Activated CD8-positive, alpha-beta memory T cell treated with anti-CD3 and anti-CD28 coated beads for 48 hours (primary cell): Measurements from ENCODE around the gene ARL5B.

Source experiments
- DNase-seq, 3 experiments: peaks; one replicate each; pipeline ENCODE4 v3.0.0-alpha.2; 2020; ENCODE audit warnings: low read depth in 2 of 3, low spot score in 2 of 3

The ARL5B gene

GRCh38 chr10:18699849-18700840 is 40.9 kb downstream of the ARL5B start:
- no peak for DNase-seq

DNA sequence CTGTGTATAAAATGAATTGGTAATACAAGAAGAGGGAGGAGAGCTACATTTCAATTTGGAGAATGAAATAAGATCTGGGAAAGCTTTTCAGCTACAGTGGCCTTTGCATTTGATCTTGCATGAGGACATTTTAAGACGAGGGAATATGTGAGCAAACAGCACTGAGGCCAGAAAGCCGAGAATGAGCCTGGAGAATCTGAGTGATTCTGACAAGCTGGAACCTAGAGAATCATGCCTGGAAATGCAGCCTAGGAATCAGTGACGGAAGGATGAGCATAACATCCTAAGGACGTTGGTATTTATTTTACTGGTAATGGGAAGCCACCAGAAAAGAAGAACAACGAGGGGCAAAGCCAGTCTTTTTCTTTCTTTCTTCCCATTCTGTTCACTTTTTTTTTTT is 44.3 kb downstream of the ARL5B start:
- DNase-seq = no peak

- DNase-seq = no peak
These were observed 51.0 kb downstream of the ARL5B start for GRCh38 chr10:18710201-18710653.

DNA sequence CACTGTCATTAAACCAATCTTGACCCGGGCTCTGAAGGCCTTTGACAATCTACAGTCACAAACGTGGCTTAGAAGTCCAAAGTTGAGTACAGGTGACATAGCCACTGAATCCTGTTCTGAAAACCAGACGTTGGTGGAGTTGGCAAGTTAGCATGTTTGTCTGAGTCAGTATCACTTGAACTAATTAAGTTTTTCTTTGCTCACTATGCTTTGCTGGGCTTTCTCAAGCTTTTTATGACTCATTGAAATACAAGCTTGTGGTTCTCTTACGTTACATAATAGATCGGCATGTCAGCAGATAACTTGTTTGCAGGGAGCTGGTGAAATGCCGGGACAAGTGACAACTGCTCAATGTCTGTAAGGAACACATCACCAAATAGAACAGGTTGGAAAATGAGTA is 53.8 kb downstream of the ARL5B start:
- DNase-seq = no peak

- no peak for DNase-seq
These were observed 59.8 kb downstream of the ARL5B start for GRCh38 chr10:18718991-18719390.

GRCh38 chr10:18719811-18720210 is 60.6 kb downstream of the ARL5B start:
- no peak for DNase-seq

DNA sequence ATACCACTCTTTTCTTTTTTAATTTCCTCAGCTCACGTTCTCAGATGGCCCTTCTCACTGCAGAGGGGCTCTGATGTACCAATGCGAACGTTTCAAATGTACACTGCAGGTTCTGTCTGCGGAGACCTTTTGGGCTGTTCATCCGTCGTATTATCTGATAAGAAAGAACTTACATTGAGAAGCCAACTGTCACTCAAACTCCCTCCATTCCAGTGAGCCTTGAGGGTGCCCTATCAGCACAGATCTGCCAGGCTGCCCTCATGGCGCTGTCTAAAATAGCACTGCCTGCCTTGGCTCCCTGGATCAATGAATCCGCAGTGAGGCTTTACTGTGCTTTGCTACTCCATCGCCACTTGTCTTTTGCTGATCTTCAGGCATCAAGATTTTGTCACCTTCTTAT is 61.8 kb downstream of the ARL5B start:
- no peak for DNase-seq

- no peak for DNase-seq
These were observed 64.6 kb downstream of the ARL5B start for GRCh38 chr10:18723801-18724200.
